ENCODE data around the gene CALHM4.

Gene CALHM4

DNA sequence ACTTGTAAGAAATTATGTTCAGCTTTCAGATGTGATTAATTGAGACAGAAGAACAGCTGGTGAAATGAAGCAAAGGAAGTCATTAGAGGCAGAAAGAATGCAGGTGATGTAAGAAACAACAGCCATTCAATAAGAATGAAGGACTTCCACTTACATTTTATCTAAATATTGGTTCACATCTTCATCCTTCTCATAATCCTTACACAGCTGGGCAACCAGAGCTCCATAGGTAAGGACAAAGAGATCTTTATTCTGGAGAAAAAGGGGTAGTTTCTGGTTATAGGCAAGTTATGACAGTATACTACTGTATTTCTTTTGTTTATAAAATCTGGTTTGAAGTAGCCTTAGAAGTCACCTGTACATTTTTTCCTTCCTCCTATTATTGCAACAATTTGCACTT, 10.4 kb upstream of the CALHM4 start:
- DNase-seq: no peak

DNA sequence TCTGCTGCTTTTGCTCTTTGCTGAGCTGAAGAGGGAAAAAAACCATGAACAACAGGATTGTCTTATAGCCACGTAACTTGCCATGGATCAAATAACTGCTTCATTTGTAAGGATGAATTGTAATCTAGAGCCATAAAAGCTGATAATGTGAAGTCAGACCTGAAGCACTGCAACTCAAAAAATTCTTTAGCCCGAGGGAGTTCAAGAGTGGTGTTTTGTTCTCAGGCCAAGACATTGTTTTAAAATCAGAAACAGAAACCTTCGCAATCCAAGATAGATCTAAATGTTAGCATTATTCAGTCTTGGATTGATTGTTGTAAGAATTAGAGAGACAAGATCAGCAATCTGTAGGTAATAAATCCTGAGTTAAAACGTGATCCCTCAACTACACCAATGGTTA, 7.9 kb upstream of the CALHM4 start, which contains the start of gene TRAPPC3L:
Gene TRAPPC3L (minus strand): TSS at position 34 of the 400 bp plus-strand sequence. CDS start 170 bp downstream, outside the sequence.
- DNase-seq: no peak

DNA sequence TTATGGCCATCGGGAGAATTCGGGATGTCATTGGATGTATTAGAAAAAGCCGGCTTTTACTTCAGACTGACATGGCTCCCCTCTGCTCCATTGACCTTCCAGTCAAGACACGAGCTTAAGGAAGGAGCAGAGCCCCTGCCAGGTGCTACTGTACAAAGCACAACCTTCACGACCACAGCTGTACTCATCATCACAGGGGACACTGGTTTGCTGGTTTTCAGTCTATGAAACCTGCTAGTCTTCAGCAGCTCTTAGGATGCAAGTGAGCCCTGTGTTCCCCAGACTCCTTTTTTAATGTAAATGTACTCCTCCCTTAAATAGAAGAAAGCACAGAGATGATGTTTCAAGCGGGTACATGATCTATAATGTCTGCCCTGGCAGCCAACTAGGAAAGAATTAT, 6.2 kb upstream of the CALHM4 start:
- no peak for DNase-seq

DNA sequence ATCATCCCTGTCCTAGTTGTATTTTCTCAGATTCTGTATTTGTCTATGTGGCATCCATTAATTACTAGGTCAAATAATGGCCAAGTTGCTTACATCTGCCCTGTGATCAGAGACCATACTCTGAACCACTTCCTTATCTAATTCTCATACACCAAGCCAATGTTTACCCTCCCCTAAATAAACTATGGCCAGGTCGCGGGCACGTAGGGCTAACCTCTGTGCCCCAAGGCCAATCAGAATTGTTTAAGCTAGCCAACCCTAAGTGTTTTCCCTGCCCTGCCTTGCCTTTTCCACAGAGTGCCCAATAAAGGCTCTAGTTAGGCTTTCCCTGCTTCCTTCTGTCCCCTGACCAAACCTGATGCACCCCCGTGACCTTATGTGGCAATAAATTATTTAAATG, 2.8 kb upstream of the CALHM4 start:
- DNase-seq: no peak

- no peak for DNase-seq
Measured at GRCh38 chr6:116556065-116556464, 2.5 kb downstream of the CALHM4 start.

DNA sequence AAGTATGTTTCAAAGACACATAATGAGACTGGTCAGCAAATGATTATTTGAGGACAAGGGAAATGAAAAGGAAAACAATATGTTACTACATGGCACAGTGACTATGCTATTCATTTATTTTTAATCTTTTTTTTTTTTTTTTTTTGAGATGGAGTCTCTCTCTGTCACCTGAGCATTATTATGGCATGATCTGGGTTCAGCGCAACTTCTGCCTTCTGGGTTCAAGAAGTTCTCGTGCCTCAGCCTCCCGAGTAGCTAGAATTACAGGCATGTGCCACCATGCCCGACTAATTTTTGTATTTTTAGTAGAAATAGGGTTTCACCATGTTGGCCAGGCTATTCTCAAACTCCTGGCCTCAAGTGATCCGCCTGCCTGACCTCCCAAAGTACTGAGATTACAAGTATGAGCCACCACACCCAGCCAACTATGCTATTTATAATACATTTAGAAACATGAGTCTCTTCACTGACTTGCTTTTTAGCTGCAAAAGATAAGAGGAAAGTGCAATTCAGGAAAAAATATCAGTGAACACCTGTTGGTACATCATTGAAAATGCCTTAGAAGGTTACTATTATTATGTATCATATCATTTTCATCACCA, 3.4 kb downstream of the CALHM4 start:
- DNase-seq: no peak

GRCh38 chr6:116557893-116558292, 4.3 kb downstream of the CALHM4 start:
- DNase-seq: no peak

GRCh38 chr6:116560130-116560529, 6.6 kb downstream of the CALHM4 start:
- no peak for DNase-seq

GRCh38 chr6:116561377-116562018, 7.9 kb downstream of the CALHM4 start:
- peak; percentile 62 for DNase-seq

DNA sequence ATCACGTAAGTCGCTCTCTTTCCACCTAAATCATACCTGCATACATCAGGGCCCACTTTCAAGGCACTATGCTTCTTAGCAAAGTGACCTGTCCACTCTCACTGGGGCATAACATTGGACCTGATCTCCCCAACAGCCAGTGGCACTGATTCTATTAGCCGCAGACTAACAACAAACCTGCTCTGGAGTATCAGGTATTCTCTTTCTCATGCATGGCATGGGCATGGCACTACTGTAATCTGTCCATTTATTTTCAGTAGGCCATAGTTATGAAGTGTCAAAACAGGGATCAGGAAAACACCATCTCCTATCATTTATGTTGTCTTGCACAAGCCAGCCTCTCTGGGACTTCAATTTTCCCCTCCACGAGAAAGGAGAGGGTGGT, 8.5 kb downstream of the CALHM4 start:
- no peak for DNase-seq

DNA sequence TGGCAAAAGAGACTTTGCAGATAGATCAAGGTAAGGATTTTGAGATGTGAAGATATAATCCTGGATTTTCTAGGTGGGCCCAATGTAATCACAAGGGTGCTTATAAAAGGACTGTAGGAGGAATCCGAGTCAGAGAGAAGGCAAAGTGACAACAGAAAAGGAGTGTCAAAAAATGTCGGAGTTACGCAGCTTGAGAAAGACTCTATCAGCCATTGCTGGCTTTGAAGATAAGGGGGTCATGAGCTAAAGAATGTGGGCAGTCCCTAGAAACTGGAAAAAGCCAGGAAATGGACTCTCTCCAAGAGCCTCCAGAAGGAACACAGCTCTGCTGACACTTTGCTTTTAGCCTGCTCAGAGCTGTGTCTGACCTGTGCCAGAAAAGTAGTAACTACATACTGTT, 9.1 kb downstream of the CALHM4 start:
- no peak for DNase-seq

DNA sequence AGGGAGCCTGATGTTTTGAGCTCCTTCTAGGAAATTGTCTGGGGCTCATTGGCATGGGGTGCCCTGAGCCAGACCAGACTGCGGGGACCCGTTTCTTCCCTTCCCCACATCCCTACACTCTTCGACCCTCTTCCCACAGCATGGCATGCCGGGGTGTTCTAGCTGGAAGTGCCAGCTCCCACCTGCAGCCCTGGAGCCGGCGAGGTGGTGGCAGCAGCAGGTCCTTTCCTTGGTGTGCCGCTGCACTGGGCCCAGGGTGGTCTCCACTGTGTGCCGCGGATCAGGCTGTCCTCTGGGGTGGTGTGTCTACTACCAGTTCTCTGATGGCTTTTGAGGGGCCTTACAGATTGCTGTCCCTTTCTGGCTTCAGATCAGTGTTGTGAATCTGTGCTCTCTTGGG, 10.3 kb downstream of the CALHM4 start:
- DNase-seq: no peak

- no peak for DNase-seq
Measured at GRCh38 chr6:116564311-116564710, 10.8 kb downstream of the CALHM4 start.

- DNase-seq: peak; percentile 11
Measured at GRCh38 chr6:116564921-116565872, 11.6 kb downstream of the CALHM4 start.

DNA sequence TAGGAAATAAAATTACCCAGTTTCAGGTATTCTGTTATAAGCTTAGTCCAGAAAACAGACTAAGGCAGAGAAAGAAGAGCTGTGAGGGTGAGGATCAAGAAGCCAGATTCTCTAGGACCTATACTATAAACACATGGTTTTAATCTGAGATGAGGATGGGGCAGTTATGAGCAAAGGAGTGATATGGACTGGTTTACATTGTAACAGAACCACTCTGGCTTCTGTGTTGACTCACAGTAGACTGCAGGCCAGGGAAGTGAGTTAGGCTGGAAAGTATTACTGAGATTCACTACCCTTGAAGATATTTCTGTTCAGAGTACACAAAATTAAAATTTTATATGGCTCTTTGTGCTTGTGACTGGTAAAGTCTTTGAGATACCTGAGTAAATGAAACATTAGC, 14.6 kb downstream of the CALHM4 start:
- DNase-seq: no peak

DNA sequence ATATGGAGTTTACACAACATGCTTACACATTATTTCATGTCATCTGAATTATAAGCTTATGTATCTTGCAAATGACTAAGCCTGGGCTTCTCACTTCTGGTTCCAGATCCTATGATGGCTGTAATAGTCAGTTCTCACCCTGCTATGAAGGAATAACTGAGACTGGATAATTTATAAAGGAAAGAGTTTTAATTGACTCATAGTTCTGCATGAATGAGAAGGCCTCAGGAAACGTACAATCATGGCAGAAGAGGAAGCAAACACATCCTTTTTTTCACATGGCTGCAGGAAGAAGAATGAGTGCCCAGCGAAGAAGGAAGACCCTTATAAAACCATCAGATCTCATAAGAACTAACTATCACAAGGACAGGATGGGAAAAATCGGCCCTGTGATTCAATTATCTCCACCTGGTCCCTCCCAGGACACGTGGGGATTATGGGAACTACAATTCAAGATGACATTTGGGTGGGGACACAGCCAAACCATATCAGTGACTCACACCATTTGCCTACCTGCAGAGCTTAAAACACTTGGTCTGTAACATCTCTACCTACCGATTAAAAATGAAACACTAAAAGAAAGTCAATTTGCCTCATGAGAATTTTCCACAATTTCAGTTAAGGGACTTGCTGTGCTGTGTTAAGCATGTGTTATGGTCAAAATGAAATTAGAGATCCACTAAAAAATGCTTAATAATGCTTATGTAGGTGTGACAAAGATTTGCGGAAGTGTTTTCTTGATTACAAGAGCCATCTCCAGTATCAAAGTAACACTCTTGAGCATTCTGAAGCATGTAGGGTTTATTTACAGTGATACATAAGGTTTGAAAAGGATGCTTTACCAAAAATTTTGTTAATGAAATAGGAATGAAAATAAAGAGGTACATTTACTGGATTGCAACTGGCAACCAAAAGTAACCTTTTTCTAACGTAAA, 15.5 kb downstream of the CALHM4 start:
- no peak for DNase-seq

DNA sequence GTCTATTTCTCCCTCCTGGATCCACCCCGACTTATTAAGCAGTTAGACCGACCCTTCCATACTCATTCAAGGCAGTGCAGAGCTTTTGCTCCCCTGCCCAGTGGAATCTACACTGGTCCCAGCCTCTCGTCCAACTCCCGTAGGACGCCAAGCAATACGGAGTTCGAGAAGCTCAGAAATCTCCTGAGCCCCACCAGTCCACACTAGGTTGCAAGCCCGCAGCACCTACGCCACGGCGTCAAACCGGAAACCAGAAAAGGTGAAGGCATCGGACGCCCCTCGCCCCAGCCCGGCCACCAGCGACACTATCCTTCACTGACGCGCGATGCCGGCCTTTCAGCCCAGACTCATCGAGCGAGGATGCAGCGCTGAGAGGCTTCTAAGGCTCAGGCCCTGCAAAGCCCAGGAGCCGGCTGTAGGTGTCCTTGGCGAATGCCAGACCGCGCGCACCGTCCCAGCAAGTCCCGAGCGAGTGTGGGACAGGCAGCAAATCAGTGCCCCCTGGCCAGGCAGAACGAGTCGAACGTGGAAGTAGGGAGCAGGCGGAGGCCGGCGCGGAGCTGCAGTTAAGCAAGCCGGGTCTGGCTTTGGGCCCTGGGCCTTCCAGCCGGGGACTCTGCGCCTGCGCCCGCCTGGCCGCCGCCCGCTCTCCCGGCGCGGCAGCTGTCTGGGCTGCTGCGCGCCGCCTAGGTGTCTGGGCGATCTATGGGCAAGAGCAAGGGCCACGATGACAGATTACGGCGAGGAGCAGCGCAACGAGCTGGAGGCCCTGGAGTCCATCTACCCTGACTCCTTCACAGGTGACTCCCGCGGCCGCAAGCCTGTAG, 17.5 kb downstream of the CALHM4 start, which contains the start of gene RWDD1:
Gene RWDD1 (plus strand): TSS at position 649 of the 827 bp plus-strand sequence. CDS start 79 bp downstream, at position 728.
- DNase-seq: peak; percentile 97

- DNase-seq: no peak
Measured at GRCh38 chr6:116571683-116572000, 18.1 kb downstream of the CALHM4 start.

- DNase-seq: no peak
Measured at GRCh38 chr6:116572162-116572561, 18.6 kb downstream of the CALHM4 start.

DNA sequence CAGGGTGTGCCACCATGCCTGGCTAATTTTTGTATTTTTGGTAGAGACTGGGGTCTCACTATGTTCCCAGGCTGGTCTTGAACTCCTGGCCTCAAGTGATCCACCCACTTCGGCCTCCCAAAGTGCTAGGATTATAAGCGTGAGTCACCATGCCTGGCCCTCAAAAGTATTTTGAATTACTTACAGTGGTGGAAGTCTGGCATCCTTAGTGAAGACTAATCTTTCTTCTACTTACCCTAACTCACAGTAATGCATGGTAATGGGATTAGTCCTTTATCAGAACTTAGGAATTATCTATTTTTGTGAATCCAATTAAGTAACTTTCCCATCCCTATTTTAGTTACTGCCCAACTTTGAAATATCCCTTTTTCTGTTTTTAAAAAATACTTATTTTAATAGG, 21.7 kb downstream of the CALHM4 start:
- no peak for DNase-seq

- DNase-seq: no peak
Measured at GRCh38 chr6:116577486-116577885, 23.9 kb downstream of the CALHM4 start.

DNA sequence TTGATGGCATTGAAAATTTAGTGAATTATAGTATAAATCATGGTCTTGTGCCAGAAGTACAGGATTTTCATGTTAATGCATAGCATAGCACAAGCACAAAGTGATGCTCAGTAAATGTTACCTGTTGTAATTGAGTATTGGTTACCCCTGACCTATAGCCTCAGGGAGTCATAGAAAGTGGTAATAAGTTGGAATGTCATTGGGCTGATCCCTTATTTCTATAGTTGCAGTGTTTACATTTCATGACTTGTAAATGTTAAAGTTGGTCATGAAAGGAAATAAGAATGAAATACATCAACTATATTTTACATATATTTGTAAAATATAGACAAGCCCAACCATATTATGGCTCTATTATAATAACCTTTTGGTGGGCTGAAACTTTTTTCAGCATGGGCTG, 24.8 kb downstream of the CALHM4 start:
- DNase-seq: no peak

Measured in stimulated activated CD4-positive, alpha-beta T cell treated with anti-CD3 and anti-CD28 coated beads, Interleukin-4, amount 100 ng/mL, for 1 hour (primary cell).